Kidney glomerular epithelial cell (primary cell): ENCODE measurements around the gene B4GALT7.

Experiments used
- DNase-seq: peaks from one replicate; lab custom pipeline; 2025; lab: John Stamatoyannopoulos, UW

The B4GALT7 gene

GRCh38 chr5:177593511-177593910, 6.4 kb upstream of the B4GALT7 start:
- DNase-seq = no peak

DNA sequence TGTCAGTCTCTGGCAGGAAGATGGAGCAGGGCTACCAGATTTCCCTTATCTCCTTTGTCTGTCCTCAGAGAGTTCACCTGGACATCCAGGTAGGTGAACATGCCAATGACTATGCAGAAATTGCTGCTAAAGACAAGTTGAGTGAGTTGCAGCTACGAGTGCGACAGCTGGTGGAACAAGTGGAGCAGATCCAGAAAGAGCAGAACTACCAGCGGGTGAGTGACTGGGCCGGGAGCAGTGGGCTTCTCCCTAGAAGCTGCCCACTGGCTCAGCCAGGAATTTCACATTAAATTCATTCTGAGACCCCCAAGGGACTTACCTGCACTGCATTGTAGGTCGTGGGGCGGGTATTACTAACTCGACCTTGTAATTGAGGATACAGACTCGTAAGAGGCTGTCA, 5.9 kb upstream of the B4GALT7 start:
- no peak for DNase-seq

- DNase-seq = no peak
These were observed 4.8 kb upstream of the B4GALT7 start for GRCh38 chr5:177595026-177595585.

- DNase-seq = no peak
These were observed 3.7 kb upstream of the B4GALT7 start for GRCh38 chr5:177595991-177596774.

DNA sequence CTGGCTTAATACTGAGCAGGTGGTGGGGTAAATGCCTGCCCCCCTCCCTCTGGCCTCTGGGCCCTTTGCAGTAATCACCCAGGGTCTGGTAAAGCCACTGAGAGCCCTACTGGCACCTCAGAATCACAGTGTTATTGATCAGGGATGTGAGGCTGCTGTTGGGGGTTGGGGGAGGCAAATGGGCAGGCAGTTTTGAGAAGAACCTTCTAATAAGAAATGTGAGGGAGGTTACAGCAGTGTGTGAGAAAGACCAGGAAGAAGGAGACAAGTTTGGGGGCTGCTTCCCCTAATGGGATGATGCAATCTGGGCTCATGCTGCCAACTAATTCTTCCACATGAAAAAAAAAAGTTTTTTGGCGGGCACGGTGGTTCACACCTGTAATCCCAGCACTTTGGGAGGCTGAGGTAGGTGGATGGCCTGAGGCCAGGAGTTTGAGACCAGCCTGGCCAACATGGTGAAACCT, 3.1 kb upstream of the B4GALT7 start:
- DNase-seq = no peak

GRCh38 chr5:177598477-177598876, 1.5 kb upstream of the B4GALT7 start:
- no peak for DNase-seq

DNA sequence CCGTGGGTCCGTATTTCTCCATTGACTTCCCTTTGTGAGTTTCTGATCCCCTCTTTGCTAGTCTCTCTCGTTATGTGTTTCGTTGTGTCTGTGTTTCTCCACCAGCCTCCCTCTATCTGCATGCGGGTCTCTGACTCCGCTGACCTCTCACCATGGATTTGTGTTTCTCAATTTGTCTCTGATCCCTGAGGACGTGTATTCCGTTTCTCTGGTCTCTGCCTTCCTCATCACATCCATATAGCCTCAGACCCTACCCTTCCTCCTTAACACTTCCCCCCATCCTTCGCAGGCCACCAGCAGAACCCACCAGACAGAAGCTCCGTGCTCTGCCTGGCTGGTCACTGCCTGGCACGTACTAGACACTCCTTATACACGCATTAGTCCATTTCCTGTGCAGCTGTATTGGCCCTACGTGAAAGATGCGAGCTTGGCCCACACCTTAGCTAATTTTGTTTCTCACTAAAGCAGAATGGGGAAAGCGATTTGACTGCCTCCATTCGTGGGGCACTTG, 631 bp downstream of the B4GALT7 start:
- peak; percentile 12 for DNase-seq

DNA sequence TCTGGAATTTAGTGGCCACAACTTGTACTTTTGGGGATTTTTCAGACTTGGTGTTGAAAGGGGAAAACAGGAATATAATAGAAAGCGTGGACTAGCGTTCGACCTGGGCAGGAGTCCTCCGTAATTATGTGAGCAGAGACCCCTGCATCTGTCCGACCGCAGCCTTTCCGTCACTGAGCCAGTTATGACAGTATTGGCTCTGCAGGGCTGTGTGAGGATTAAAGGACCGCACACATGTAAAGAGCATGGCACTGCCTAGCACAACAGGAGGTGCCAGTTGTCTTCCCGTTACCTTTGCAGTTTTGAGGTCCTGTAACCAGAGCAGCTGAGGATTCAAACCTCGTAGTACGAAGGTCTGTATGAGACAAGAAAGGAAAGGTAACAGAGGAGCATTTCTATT, 1.2 kb downstream of the B4GALT7 start:
- DNase-seq = no peak

DNA sequence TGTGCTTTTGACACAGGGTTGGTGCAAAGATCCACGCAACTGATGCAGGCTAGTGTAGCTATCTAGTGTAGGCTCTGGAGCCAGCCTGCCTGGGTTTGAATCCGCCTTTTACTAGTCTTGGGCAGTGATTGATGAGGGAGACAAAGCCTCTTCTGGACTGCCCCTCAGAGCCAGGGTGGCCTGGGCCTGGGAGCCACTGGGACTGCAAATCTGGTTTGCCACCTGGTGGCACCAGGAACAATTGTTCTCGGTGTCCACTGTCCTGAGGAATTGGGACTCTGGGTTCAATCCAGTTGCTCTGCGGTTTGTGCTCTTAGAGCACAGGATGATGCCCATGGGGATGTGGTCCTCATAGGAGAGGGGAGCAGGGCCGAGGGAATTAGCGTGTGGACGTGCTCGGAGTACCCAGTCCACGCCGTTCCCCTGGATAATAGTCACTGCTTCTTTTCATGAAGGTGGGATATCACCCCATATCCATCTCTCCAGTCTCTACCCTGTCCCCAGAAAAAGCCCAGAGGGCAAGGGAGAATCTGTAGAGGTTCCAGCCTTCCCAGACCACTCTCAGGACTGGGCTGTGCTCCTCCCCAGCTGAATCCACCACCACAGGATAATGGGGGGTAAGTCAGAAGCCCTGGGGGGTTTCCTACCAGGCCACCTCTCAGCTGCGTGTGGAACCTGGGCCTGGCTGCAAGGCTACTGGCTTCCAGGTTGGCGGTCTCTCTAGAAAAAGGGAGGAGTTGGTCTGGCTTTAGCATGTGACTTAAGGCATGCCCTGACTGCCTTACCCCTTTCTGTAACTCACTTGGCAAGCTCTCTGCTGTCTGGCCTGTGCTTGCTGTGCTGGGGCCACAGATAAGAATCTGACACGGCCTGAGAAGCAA, 1.9 kb downstream of the B4GALT7 start:
- no peak for DNase-seq

- no peak for DNase-seq
These were observed 2.5 kb downstream of the B4GALT7 start for GRCh38 chr5:177602458-177602830.

DNA sequence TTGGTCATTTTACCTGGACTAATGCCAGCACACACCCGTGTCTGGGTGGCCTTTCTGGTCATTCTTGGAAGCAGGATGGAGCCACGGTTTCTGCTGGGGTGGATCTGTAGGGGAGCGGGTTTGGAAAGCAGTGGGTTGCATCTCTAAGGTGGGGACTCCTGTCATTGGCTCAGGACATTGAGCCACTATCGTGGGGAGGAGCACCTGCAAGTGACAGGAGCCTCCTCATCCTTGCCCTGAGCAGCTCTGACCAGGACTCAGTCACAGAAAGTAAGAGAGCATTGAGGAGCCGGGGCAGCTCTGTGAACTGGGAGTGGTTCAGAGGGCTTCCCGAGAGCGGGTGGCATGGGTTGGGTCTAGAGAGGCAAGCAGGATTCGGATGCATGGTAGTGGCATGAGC, 3.7 kb downstream of the B4GALT7 start:
- DNase-seq = no peak

DNA sequence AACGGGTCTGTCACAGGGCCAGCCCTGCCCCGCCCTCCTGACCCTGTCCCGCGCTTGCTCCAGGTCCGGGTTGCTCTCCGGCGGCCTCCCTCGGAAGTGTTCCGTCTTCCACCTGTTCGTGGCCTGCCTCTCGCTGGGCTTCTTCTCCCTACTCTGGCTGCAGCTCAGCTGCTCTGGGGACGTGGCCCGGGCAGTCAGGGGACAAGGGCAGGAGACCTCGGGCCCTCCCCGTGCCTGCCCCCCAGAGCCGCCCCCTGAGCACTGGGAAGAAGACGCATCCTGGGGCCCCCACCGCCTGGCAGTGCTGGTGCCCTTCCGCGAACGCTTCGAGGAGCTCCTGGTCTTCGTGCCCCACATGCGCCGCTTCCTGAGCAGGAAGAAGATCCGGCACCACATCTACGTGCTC, 4.2 kb downstream of the B4GALT7 start:
- DNase-seq = no peak

DNA sequence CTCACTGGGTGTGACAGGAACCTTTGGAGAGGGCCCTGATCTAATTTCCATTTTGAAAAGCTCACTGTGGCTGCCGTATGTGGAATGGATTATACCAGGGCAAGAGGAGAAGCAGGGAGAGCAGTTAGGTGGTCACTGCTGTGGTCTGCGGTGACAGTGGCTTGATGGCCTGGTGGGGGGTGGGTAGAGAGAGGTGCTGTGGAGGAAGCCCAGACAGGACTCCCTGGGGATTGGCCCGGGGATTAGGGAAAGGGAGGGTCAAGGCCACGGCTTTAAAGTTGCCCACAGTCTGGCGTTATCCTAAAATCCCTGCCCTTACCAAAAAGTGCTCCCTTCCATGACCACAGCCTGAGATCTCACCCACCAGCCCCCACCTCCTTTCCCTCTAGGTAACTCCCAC, 4.7 kb downstream of the B4GALT7 start:
- DNase-seq = no peak

DNA sequence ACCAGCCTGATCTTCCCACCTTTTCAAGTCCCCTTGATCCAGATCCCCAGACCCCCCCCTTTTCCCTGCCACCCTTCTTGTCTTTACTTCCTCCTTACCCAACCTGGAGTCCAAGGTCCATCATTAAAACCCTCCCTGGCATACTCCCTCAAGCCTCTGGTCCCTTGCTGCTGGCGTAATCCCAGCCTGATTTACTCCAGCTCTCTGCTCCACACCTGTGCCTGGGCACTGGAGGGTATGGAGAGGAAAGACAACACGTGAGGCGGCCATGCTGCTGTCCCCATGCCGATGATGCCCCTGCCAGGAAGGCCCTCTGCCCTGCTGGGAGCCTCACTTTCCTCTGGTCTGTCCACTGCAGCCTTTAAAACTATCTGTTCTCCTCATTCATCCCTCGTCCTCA, 5.1 kb downstream of the B4GALT7 start:
- DNase-seq = no peak

DNA sequence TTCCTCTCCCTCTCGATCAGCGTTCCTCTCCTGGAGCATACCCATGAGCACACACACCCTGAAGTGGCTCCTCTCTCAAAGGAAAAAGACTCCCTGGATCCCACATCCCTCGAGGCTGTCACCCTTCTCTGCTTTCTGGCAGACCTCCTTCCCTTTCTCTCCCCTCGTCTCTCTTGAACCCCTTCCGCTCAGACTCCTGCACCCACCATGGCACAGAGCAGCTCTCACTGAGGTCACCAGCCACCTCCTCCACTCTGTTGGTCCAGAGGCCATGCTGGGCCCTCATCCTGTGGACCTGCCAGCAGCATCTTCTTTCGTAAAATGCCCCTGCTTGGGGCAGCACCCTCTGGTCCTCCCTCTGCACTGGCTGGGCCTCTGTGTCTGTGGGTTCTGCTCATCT, 5.7 kb downstream of the B4GALT7 start:
- DNase-seq = no peak

GRCh38 chr5:177606071-177607051, 6.4 kb downstream of the B4GALT7 start:
- no peak for DNase-seq

GRCh38 chr5:177607115-177607451, 7.2 kb downstream of the B4GALT7 start:
- no peak for DNase-seq

DNA sequence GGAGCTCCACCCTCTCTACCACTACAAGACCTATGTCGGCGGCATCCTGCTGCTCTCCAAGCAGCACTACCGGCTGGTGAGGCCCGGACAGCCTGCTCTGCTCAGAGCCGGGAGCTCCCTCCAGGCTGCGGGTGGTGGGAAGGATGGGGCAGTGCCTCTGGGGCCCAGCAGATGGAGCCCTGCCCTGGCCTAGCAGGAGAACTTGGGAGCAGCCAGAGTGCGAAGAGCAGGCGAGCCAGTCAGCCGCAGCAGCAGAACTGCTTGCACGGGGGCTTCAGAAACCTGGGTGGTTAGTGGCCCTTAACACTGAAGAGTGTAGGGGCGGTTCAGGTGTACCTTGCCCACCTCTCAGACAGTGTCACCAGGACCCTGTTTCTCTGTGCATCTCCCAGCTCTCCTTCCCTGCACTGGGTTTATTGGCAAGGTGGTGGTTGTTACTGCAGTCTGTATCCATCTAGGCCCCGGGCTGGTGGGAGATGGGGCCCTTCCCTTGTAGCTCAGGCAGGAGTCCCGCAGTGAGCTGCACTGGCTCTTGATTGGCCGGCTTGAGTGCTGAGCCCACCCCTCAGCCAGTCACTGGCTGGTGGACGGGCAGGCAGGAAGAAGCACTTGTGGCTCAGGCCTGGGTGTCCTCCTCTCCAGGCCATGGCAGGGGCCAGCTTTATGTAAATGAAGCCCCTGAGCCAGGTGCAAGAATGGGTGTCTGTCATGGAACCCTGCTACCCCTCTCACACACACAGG, 7.7 kb downstream of the B4GALT7 start:
- DNase-seq = peak; percentile 71

DNA sequence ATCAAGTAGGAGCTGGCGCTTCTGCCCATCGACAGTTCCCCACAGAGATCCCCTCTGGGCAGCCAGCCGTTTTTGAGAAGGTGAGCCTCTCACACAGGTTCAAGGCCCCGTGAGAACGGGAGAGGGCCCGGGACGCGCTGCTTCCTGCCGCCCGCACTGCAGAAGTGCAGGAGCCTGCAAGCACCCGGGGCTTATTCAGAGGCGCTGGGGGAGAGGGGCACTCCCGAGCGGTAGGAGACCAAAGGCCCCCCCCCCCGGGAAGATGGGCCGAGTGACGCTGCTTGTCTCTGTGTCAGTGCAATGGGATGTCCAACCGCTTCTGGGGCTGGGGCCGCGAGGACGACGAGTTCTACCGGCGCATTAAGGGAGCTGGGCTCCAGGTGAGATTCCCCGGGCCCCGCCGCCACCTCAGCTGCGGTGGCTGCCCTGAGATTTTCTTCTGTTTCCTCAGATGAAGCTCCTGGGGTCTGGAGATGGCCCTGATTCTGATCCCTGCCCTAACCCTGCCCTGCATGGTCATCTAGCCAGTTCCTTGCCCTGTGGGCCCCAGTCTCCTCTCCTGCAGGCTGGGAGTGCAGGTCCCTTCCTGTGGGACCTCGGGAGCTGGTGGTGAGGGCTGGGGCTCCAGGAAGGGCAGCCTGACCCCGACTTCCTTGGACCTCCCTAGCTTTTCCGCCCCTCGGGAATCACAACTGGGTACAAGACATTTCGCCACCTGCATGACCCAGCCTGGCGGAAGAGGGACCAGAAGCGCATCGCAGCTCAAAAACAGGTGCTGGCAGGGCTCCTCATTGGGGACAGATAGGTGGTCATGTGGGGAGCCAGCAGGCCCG, 8.5 kb downstream of the B4GALT7 start:
- DNase-seq = no peak
